GM12891 (cell line): ENCODE measurements around the gene SCN7A.

Experiments
- PAX5 ChIP-seq: IDR thresholded peaks from 2 replicates; pipeline ENCODE4 v1.6.1; 2011; ENCODE audit warnings: low read length, moderate library complexity, mild to moderate bottlenecking; ENCODE audit not compliant: insufficient read depth, severe bottlenecking
- POLR2A ChIP-seq: IDR thresholded peaks from 2 replicates; pipeline ENCODE4 v1.6.1; 2011; ENCODE audit warnings: low read depth, low read length, control low read depth
- POLR2AphosphoS5 ChIP-seq: IDR thresholded peaks from 2 replicates; pipeline ENCODE4 v1.6.1; 2011; ENCODE audit warnings: low read depth, low read length, control low read depth
- POU2F2 ChIP-seq: IDR thresholded peaks from 2 replicates; pipeline ENCODE4 v1.6.1; 2011; ENCODE audit warnings: low read depth, mild to moderate bottlenecking, control low read depth, low read length, moderate library complexity
- SPI1 ChIP-seq: IDR thresholded peaks from 2 replicates; pipeline ENCODE4 v1.6.1; 2011; ENCODE audit warnings: low read depth, low read length, control low read depth
- TAF1 ChIP-seq: IDR thresholded peaks from 2 replicates; pipeline ENCODE4 v1.6.1; 2011; ENCODE audit warnings: low read depth, low read length, control low read depth

DNA sequence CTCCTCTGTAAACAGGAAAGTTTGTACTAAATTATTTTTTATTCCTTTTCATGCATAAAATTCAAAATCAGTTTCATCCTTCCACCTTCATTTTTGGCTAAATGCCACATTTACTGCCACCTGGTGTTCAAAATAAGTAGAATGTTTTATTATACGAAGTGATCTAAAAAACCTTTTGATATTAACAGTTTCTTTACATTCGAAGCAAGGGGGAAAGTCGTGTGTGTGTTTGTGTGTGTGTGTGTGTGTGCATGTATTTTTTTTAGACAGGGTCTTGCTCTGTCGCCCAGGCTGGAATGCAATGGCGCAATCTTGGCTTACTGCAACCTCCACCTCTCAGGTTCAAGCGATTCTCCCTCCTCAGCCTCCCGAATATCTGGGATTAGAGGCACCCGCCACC, 109.3 kb downstream of the SCN7A start:
- no peak for TF ChIP-seq POLR2AphosphoS5
- no peak for TF ChIP-seq POLR2A
- TF ChIP-seq TAF1, result no peak
- no peak for TF ChIP-seq SPI1
- no peak for TF ChIP-seq PAX5
- TF ChIP-seq POU2F2, result no peak
